Osteoblast (primary cell): ENCODE data around the gene NUMA1. TPM values are rescaled to one million over a fixed set of nuclear protein-coding genes. Genes with fewer than 3 reads are reported as not detected.

Experiments
- DNase-seq: peaks from one replicate; pipeline ENCODE4 v3.0.0; 2011; ENCODE audit warnings: low spot score, mixed read lengths; ENCODE audit not compliant: insufficient read length; ENCODE audit errors: missing footprints
- H2AFZ ChIP-seq: 2 replicates; pipeline ENCODE4 v1.6.0; 2011; ENCODE audit warnings: mild to moderate bottlenecking, low read length
- H3K27ac ChIP-seq: 2 replicates; pipeline ENCODE4 v1.5.1; 2011; ENCODE audit warnings: mild to moderate bottlenecking, low read depth, low read length, moderate library complexity
- H3K27me3 ChIP-seq: 2 replicates; pipeline ENCODE4 v1.6.0; 2012; ENCODE audit warnings: mild to moderate bottlenecking, control low read depth, inconsistent platforms, low read length, moderate library complexity; ENCODE audit not compliant: insufficient read depth
- H3K36me3 ChIP-seq: 2 replicates; pipeline ENCODE4 v1.5.1; 2011; ENCODE audit warnings: mild to moderate bottlenecking, low read length, control low read depth, moderate library complexity; ENCODE audit not compliant: insufficient read depth
- H3K4me1 ChIP-seq: 2 replicates; pipeline ENCODE4 v1.5.1; 2011; ENCODE audit warnings: mild to moderate bottlenecking, low read length, control low read depth, moderate library complexity; ENCODE audit not compliant: insufficient read depth
- H3K4me2 ChIP-seq: 2 replicates; pipeline ENCODE4 v1.6.0; 2011; ENCODE audit warnings: mild to moderate bottlenecking, low read length; ENCODE audit not compliant: insufficient read depth
- H3K4me3 ChIP-seq: fragments of 200-600 bp; sonication (generic); 3 replicates; pipeline ENCODE4 v1.5.1; 2012; ENCODE audit warnings: mild to moderate bottlenecking, low read length, inconsistent platforms; ENCODE audit not compliant: insufficient read depth
- H3K79me2 ChIP-seq: 2 replicates; pipeline ENCODE4 v1.6.0; 2012; ENCODE audit warnings: mild to moderate bottlenecking, low read length, control low read depth, inconsistent platforms; ENCODE audit not compliant: insufficient read depth
- H3K9me3 ChIP-seq: 2 replicates; pipeline ENCODE4 v1.5.1; 2011; ENCODE audit warnings: low read depth, low read length, control low read depth
- H4K20me1 ChIP-seq: 2 replicates; pipeline ENCODE4 v1.6.0; 2012; ENCODE audit warnings: mild to moderate bottlenecking, low read length, control low read depth; ENCODE audit not compliant: insufficient read depth
- total RNA-seq: library from RNA; depleted of rRNA; stranded (reverse); fragments of >200 nt; gene quantifications from 2 replicates; pipeline ENCODE4 v1.2.3, GENCODE V29; 2012
- TF ChIP-seq, protein P1 (sequence below): IDR thresholded peaks from 2 replicates; pipeline ENCODE4 v1.5.1; 2011; ENCODE audit warnings: mild to moderate bottlenecking, low read depth, low read length, moderate library complexity; ENCODE audit errors: extremely low read depth

NUMA1 gene
- total RNA-seq, 1 donor: 176 TPM

DNA sequence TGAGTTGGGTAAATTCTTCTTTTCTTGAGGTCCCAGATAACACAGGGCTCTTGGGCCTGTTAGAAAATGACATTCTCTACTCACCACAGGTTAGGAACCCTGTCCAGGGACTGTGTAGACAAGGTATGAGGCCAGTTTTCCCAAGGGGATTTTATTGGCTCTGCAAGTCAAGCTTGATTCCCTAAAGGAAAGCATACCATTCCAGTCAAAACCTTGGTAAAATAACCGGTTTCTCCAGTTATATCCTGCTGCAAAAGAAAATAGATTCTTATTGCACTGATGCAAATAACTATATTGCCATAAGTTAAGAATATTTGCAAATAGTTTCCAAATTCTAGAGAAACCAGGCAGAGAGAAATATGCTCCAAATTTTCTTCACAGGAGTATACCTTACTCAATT, 45.6 kb upstream of the NUMA1 start:
- Histone ChIP-seq H2AFZ (no peak overlapping the region), H4K20me1 (no peaks in the 10 kb centered on the region), H3K36me3 (no peaks in the 10 kb centered on the region), H3K9me3 (peaks cover 2% of the 10 kb centered on the region), H3K27me3 (no peaks in the 10 kb centered on the region), H3K27ac (no peak overlapping the region), H3K4me2 (no peak overlapping the region), H3K4me1 (peaks cover 3% of the 10 kb centered on the region), H3K4me3 (no peak overlapping the region), H3K79me2 (no peaks in the 10 kb centered on the region)
- DNase-seq: no peak
- TF ChIP-seq, protein P1, sequence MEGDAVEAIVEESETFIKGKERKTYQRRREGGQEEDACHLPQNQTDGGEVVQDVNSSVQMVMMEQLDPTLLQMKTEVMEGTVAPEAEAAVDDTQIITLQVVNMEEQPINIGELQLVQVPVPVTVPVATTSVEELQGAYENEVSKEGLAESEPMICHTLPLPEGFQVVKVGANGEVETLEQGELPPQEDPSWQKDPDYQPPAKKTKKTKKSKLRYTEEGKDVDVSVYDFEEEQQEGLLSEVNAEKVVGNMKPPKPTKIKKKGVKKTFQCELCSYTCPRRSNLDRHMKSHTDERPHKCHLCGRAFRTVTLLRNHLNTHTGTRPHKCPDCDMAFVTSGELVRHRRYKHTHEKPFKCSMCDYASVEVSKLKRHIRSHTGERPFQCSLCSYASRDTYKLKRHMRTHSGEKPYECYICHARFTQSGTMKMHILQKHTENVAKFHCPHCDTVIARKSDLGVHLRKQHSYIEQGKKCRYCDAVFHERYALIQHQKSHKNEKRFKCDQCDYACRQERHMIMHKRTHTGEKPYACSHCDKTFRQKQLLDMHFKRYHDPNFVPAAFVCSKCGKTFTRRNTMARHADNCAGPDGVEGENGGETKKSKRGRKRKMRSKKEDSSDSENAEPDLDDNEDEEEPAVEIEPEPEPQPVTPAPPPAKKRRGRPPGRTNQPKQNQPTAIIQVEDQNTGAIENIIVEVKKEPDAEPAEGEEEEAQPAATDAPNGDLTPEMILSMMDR: no peak

GRCh38 chr11:72124046-72124445, 43.7 kb upstream of the NUMA1 start:
- peaks cover 3% of the 10 kb centered on the region for H3K4me1 ChIP-seq
- H3K27me3 ChIP-seq: no peaks in the 10 kb centered on the region
- TF ChIP-seq, protein P1: no peak

DNA sequence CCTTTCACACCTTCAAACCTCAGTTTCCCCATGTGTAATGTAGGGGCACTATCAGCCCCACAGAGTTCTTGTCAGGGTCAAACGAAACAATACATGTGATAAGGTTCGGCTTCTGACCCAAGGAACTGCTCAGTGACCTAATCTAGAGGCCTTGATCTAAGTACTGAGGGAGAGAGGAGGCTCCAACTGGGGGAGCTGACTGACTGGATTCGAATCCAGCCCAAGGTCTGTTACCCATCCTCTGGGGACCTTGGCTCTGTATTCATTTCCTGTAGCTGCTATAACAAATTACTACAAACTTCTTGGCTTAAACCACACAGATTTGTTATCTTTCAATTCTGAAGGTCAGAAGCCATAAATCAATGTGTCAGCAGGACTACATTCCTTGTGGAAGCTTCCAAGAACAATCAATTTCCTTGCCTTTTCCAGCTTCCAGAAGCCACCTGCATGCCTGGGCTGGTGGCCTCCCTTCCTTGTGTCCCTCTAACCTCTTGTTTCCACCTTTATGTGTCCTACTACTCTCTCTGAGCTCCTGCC, 42.8 kb upstream of the NUMA1 start:
- Histone ChIP-seq H3K36me3 (no peaks in the 10 kb centered on the region), H3K4me2 (no peak overlapping the region), H3K27ac (no peak overlapping the region), H3K79me2 (no peaks in the 10 kb centered on the region), H3K4me1 (peaks cover 3% of the 10 kb centered on the region), H3K4me3 (no peak overlapping the region), H3K27me3 (no peaks in the 10 kb centered on the region), H2AFZ (no peak overlapping the region), H4K20me1 (no peaks in the 10 kb centered on the region), H3K9me3 (no peaks in the 10 kb centered on the region)
- DNase-seq: no peak
- TF ChIP-seq, protein P1: no peak

More at GRCh38 chr11:72124046-72124445, 43.7 kb upstream of the NUMA1 start:
- DNase-seq: no peak
- H2AFZ ChIP-seq: no peak overlapping the region
- H3K4me2 ChIP-seq: no peak overlapping the region
- no peaks in the 10 kb centered on the region for H3K79me2 ChIP-seq
- H3K27ac ChIP-seq: no peak overlapping the region
- no peak overlapping the region for H3K4me3 ChIP-seq
- H3K9me3 ChIP-seq: peaks cover 2% of the 10 kb centered on the region
- no peaks in the 10 kb centered on the region for H4K20me1 ChIP-seq
- H3K36me3 ChIP-seq: no peaks in the 10 kb centered on the region

- Histone ChIP-seq H3K27ac (no peak overlapping the region), H4K20me1 (no peaks in the 10 kb centered on the region), H3K36me3 (no peaks in the 10 kb centered on the region), H3K4me3 (no peak overlapping the region), H3K4me1 (peaks cover 3% of the 10 kb centered on the region), H2AFZ (no peak overlapping the region), H3K79me2 (no peaks in the 10 kb centered on the region), H3K9me3 (no peaks in the 10 kb centered on the region), H3K4me2 (no peak overlapping the region), H3K27me3 (no peaks in the 10 kb centered on the region)
- DNase-seq: no peak
- TF ChIP-seq, protein P1: no peak
Measured at GRCh38 chr11:72122607-72123006, 42.3 kb upstream of the NUMA1 start.
